ENCODE results near the gene ATN1. TPM values are rescaled to one million over a fixed set of nuclear protein-coding genes. Genes with fewer than 3 reads are reported as not detected.

The ATN1 gene
- total RNA-seq, 2 donors from 2014 or later, result 109 to 163 TPM

- Histone ChIP-seq H3K27ac (no peak overlapping the region), H3K4me1 (ENCODE audit: control insufficient read depth in 1 of 2, low read depth in 2 of 2) (no peaks in the 10 kb centered on the region), H3K36me3 (peaks cover 68% of the 10 kb centered on the region), H3K9me3 (no peaks in the 10 kb centered on the region), H3K4me3 (no peak overlapping the region), H3K27me3 (replicated peaks; ENCODE audit: insufficient read depth) (no peaks in the 10 kb centered on the region)
- no peak for ATAC-seq (ENCODE audit: insufficient number of reproducible peaks, low FRiP score, low read depth)
- DNase-seq (ENCODE audit: low spot score), result no peak
- TF ChIP-seq CTCF (IDR thresholded peaks at IDR 0.05), result no peak
These were observed 50.9 kb downstream of the ATN1 start for GRCh38 chr12:6978611-6979011.

GRCh38 chr12:6979021-6979420 is 51.3 kb downstream of the ATN1 start:
- TF ChIP-seq CTCF (IDR thresholded peaks at IDR 0.05), result no peak
- no peak overlapping the region for H3K27ac ChIP-seq
- no peaks in the 10 kb centered on the region for H3K27me3 ChIP-seq (replicated peaks; ENCODE audit: insufficient read depth)
- H3K4me1 ChIP-seq (ENCODE audit: control insufficient read depth in 1 of 2, low read depth in 2 of 2), result no peaks in the 10 kb centered on the region
- H3K9me3 ChIP-seq, result no peaks in the 10 kb centered on the region
- H3K36me3 ChIP-seq, result peaks cover 68% of the 10 kb centered on the region
- no peak for ATAC-seq (ENCODE audit: insufficient number of reproducible peaks, low FRiP score, low read depth)
- no peak overlapping the region for H3K4me3 ChIP-seq
- DNase-seq (ENCODE audit: low spot score), result no peak

GRCh38 chr12:6979453-6979852 is 51.7 kb downstream of the ATN1 start:
- ATAC-seq (ENCODE audit: insufficient number of reproducible peaks, low FRiP score, low read depth) (no peak), DNase-seq (ENCODE audit: low spot score) (no peak)
- no peak overlapping the region for H3K27ac ChIP-seq
- no peak for TF ChIP-seq CTCF (IDR thresholded peaks at IDR 0.05)
- H3K36me3 ChIP-seq, result peaks cover 64% of the 10 kb centered on the region
- no peaks in the 10 kb centered on the region for H3K4me1 ChIP-seq (ENCODE audit: control insufficient read depth in 1 of 2, low read depth in 2 of 2)
- no peaks in the 10 kb centered on the region for H3K9me3 ChIP-seq
- no peak overlapping the region for H3K4me3 ChIP-seq
- H3K27me3 ChIP-seq (replicated peaks; ENCODE audit: insufficient read depth), result no peaks in the 10 kb centered on the region

- Histone ChIP-seq H3K27me3 (replicated peaks; ENCODE audit: insufficient read depth) (no peaks in the 10 kb centered on the region), H3K4me1 (ENCODE audit: control insufficient read depth in 1 of 2, low read depth in 2 of 2) (no peaks in the 10 kb centered on the region), H3K9me3 (no peaks in the 10 kb centered on the region), H3K4me3 (no peak overlapping the region), H3K36me3 (peaks cover 59% of the 10 kb centered on the region), H3K27ac (no peak overlapping the region)
- ATAC-seq (ENCODE audit: insufficient number of reproducible peaks, low FRiP score, low read depth) (no peak), DNase-seq (ENCODE audit: low spot score) (no peak)
- TF ChIP-seq CTCF (IDR thresholded peaks at IDR 0.05), result no peak
These were observed 52.3 kb downstream of the ATN1 start for GRCh38 chr12:6980075-6980474.

GRCh38 chr12:6980740-6981139 is 53.0 kb downstream of the ATN1 start:
- Histone ChIP-seq H3K36me3 (peaks cover 53% of the 10 kb centered on the region), H3K9me3 (no peaks in the 10 kb centered on the region), H3K4me1 (ENCODE audit: control insufficient read depth in 1 of 2, low read depth in 2 of 2) (no peaks in the 10 kb centered on the region), H3K4me3 (no peak overlapping the region), H3K27ac (no peak overlapping the region), H3K27me3 (replicated peaks; ENCODE audit: insufficient read depth) (no peaks in the 10 kb centered on the region)
- no peak for TF ChIP-seq CTCF (IDR thresholded peaks at IDR 0.05)
- DNase-seq (ENCODE audit: low spot score) (no peak), ATAC-seq (ENCODE audit: insufficient number of reproducible peaks, low FRiP score, low read depth) (no peak)
